Measurements from ENCODE around the gene PARP12. TPM values are rescaled to one million over a fixed set of nuclear protein-coding genes. Genes with fewer than 3 reads are reported as not detected.

PARP12 gene
- total and polyA plus RNA-seq, 8 donors, result 13.0 to 135 (median 33.2) TPM

- Histone ChIP-seq H3K4me1 (no peaks in the 10 kb centered on the region), H3K36me3 (peaks cover 0 to 11% (median 0%) of the 10 kb centered on the region in 4 donors), H3K27me3 (no peaks in the 10 kb centered on the region), H3K9me3 (no peaks in the 10 kb centered on the region), H3K27ac (no peak overlapping the region), H3K4me3 (no peak overlapping the region)
- no peak for TF ChIP-seq CTCF (IDR thresholded peaks at IDR 0.05)
- intact Hi-C loops (cut with DNase I; ENCODE audit: low total_unique reads), result no loop called here
- WGBS, 5 donors, result 89 to 93% (median 92%) methylated on average over 12 to 13 of the region's 13 CpGs
- DNase-seq, result no peak
Observed at GRCh38 chr7:139974179-139974811, 88.5 kb downstream of the PARP12 start.

Small RNA genes lying within 50 kb of the gene (small RNA-seq; reads per million reads assigned to genes)
- 0 reads per million in 4 donors for gene RF00019

Other genes starting within 250 kb of the PARP12 start
- gene TBXAS1, start 233.7 kb downstream of the PARP12 start, total RNA-seq, result 10 to 100 TPM in 4 of 5 donors, 1 to 10 TPM in 1; 1.4 to 92.8 (median 57.8) TPM
- gene TBXAS1, start 233.7 kb downstream of the PARP12 start, polyA plus RNA-seq, result 10 to 100 TPM in 1 of 3 donors, 1 to 10 TPM in 2; 7.6 to 10.3 (median 7.9) TPM
- gene KDM7A, start 114.0 kb upstream of the PARP12 start, total RNA-seq, result 10 to 100 TPM; 13.0 to 49.8 (median 24.6) TPM
- 1 to 10 TPM; 2.3 to 6.9 (median 3.4) TPM for gene KDM7A, start 114.0 kb upstream of the PARP12 start, polyA plus RNA-seq